Measurements from ENCODE around the gene TRHDE.

DNA sequence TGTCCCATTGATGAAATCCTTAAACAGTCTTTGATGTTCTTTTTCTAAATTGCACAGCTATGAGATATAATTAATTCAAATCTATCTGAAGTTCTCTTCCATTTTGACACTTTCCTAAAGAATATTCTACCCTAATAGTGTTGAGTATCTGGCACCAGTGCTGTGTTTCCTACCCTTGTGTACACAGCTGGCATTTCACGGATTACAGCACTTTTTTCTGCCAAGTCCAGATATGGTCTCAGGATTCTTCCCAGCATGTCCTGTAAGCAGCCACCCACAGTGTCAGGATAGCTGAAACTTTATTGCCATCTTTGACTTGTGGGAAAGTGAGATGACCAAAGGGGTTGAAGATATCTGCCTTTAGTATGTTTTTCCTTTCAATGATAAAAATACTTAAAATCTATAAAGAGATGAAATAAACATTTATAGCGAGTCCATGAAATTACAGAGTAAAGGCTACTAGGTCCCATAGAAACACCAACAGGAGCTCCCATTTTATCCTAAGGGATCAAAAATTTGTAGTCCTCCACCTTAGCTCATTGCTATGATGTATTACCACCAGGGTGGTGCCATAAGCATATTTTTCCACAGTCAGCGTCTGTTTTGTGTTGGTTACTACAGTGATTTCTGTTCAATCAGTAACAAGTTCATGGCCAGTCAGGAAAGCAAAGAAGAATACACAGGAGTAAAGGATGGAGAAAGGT lies 96.7 kb downstream of the TRHDE start:
- TF ChIP-seq SIN3A (IDR thresholded peaks at IDR 0.05; ENCODE audit: borderline replicate concordance in 2 of 2, control insufficient read depth in 1 of 2, low read depth in 2 of 2, low read length in 2 of 2) (no peak), ZFX (CRISPR knock-in tag; IDR thresholded peaks at IDR 0.05) (no peak), TCF7L2 (IDR thresholded peaks at IDR 0.05; ENCODE audit: low read depth, low read length) (no peak), ZNF124 (CRISPR knock-in tag; IDR thresholded peaks at IDR 0.05) (no peak), ZNF76 (CRISPR knock-in tag; IDR thresholded peaks at IDR 0.05; ENCODE audit: borderline replicate concordance) (no peak), NFYB (IDR thresholded peaks at IDR 0.05; ENCODE audit: extremely low read depth, insufficient read length) (no peak), PHF21A (IDR thresholded peaks at IDR 0.05; ENCODE audit: borderline replicate concordance, low read depth) (no peak), NBN (IDR thresholded peaks at IDR 0.05; ENCODE audit: low read depth) (no peak), KLF1 (tag; IDR thresholded peaks at IDR 0.05) (no peak), POLR2H (tag; IDR thresholded peaks at IDR 0.05; ENCODE audit: low read depth) (no peak), EGR1 (conservative IDR thresholded peaks at IDR 0.05) (no peak)
- TF ChIP-seq, protein P1, sequence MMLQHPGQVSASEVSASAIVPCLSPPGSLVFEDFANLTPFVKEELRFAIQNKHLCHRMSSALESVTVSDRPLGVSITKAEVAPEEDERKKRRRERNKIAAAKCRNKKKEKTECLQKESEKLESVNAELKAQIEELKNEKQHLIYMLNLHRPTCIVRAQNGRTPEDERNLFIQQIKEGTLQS (IDR thresholded peaks at IDR 0.05): no peak
- TF ChIP-seq, protein P1 (CRISPR knock-in tag; conservative IDR thresholded peaks at IDR 0.05): no peak
